ENCODE results near the gene PPIL1. TPM values are rescaled to one million over a fixed set of nuclear protein-coding genes. Genes with fewer than 3 reads are reported as not detected.
A peak's percentile ranks its signal among the peaks of the same experiment; 100 is the strongest.

PPIL1 gene
- total and polyA plus RNA-seq, 2 of the 13 experiments (the other 11 are each of a cell fraction or from before 2014, with no cell fraction given): 74.2 to 144 TPM

DNA sequence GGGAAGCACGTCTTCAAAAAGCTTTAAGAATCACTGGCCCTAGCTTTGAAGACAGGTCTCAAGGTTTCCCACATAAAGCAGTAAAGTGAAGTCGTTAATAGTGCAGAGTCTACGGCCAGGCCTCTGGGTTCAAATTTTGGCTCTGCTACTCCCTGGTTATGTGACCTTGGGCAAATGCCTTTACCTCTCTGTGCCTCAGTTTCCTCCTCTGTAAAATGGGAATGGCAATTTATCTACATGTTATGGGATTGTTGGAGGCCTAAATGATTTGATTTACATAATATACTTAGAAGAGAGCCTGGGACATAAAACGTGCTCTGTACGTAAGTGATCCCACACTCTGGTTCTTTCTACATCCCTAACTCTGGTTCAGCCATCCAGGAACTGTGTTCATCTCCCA lies 67.5 kb downstream of the PPIL1 start:
- no peak overlapping the region for H3K27ac ChIP-seq (ENCODE audit: extremely low read length, insufficient read depth, low read length)
- H3K36me3 ChIP-seq (replicated peaks in 1 of 2; ENCODE audit: control insufficient read depth in 1 of 2, insufficient read depth in 2 of 2, low read length in 2 of 2): no peaks in the 10 kb centered on the region
- in situ Hi-C loops (cut with HindIII; ENCODE audit: extremely low pct_ligation_motif_present, low pct_unique_long_range_greater_than_20kb): no loop called here
- 29% methylated on average over 5 of the region's 5 CpGs for WGBS (ENCODE audit: low lambda C conversion rate)
- H3K4me2 ChIP-seq (ENCODE audit: low read depth, low read length): 0 out of 2 replicates have a peak overlapping the region, but pooled peaks have one; percentile 52
- CTCF ChIA-PET (ENCODE audit: low intra/inter-chr PET ratio, low total read pairs): no interaction called here
- intact Hi-C loops (cut with micrococcal nuclease; ENCODE audit: unreplicated experiment): no loop called here
- POLR2A ChIA-PET: no interaction called here
- no peaks in the 10 kb centered on the region for H3K9me3 ChIP-seq (ENCODE audit: low read length)
- ATAC-seq (no peak), FAIRE-seq (peak; percentile 28), DNase-seq (ENCODE audit: low spot score) (no peak)
- TF ChIP-seq ZNF629 (CRISPR knock-in tag; conservative IDR thresholded peaks at IDR 0.05) (peak; percentile 45), ZNF550 (CRISPR knock-in tag; IDR thresholded peaks at IDR 0.05; ENCODE audit: borderline replicate concordance) (no peak)
- H3K79me2 ChIP-seq (ENCODE audit: insufficient read depth, low read length): no peaks in the 10 kb centered on the region
- no peaks in the 10 kb centered on the region for H4K20me1 ChIP-seq (ENCODE audit: insufficient read depth, low read length)
- H3K4me1 ChIP-seq (ENCODE audit: insufficient read depth, low read length): peaks cover 32% of the 10 kb centered on the region
- no peak overlapping the region for H2AFZ ChIP-seq (ENCODE audit: low read length)
- peaks cover 4 to 44% of the 10 kb centered on the region in 2 experiments; a peak in 4 of 5 replicates for H3K27me3 ChIP-seq (ENCODE audit: control insufficient read depth in 1 of 2, insufficient read depth in 2 of 2, low read length in 2 of 2)
- H3K9ac ChIP-seq (ENCODE audit: insufficient read depth, low read depth, low read length): no peak overlapping the region
- BruUV-seq (replicated peaks): no TSS peak
- H3K4me3 ChIP-seq (replicated peaks in 1 of 3; ENCODE audit: insufficient read depth in 1 of 3, low read depth in 2 of 3, low read length in 3 of 3): no peak overlapping the region

DNA sequence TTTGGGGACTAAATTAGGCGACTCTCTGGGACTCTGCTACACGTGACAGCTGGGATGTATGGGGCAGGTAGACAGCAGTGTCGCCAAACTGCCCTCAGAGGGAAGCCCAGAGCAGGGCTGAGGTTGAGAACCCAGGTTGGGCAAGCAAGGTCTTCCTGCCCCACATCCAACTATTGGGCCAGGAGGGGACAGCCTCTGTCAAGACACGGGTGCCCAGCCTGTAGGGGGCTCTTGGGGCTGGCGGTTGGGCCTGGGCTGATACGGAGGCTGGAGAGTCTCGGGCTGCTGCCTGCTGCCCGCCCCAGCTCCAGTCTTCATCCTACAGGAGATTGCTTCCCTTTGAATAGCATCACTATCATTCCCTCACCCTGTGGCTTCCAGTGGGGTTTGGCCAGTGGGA lies 68.7 kb downstream of the PPIL1 start:
- Histone ChIP-seq H3K79me2 (ENCODE audit: insufficient read depth, low read length) (no peaks in the 10 kb centered on the region), H3K27me3 (ENCODE audit: control insufficient read depth in 1 of 2, insufficient read depth in 2 of 2, low read length in 2 of 2) (peaks cover 3 to 39% of the 10 kb centered on the region in 2 experiments; a peak in 4 of 5 replicates), H3K36me3 (replicated peaks in 1 of 2; ENCODE audit: control insufficient read depth in 1 of 2, insufficient read depth in 2 of 2, low read length in 2 of 2) (no peaks in the 10 kb centered on the region), H3K4me3 (replicated peaks in 1 of 3; ENCODE audit: insufficient read depth in 1 of 3, low read depth in 2 of 3, low read length in 3 of 3) (no peak overlapping the region), H3K9me3 (ENCODE audit: low read length) (no peaks in the 10 kb centered on the region), H3K9ac (ENCODE audit: insufficient read depth, low read depth, low read length) (no peak overlapping the region), H4K20me1 (ENCODE audit: insufficient read depth, low read length) (no peaks in the 10 kb centered on the region), H2AFZ (ENCODE audit: low read length) (no peak overlapping the region), H3K4me1 (ENCODE audit: insufficient read depth, low read length) (peaks cover 20% of the 10 kb centered on the region), H3K27ac (ENCODE audit: extremely low read length, insufficient read depth, low read length) (no peak overlapping the region), H3K4me2 (ENCODE audit: low read depth, low read length) (no peak overlapping the region)
- ATAC-seq (peak; percentile 71), DNase-seq (ENCODE audit: low spot score) (no peak), FAIRE-seq (no peak)
- WGBS (ENCODE audit: low lambda C conversion rate): 14% methylated on average over 7 of the region's 8 CpGs
- BruUV-seq (replicated peaks): no TSS peak
- in situ Hi-C loops (cut with HindIII; ENCODE audit: extremely low pct_ligation_motif_present, low pct_unique_long_range_greater_than_20kb): no loop called here
- ChIA-PET POLR2A (no interaction called here), CTCF (ENCODE audit: low intra/inter-chr PET ratio, low total read pairs) (interaction anchor here (1.4 kb wide), 1 partner anchor 46 kb away, joined by 8 read pairs; no protein-coding TSS in a partner anchor)
- intact Hi-C loops (cut with micrococcal nuclease; ENCODE audit: unreplicated experiment): no loop called here
- TF ChIP-seq RAD21 (CRISPR knock-in tag; IDR thresholded peaks at IDR 0.05) (0 out of 2 replicates have a peak, but pooled peaks have one; percentile 37), ZNF782 (CRISPR knock-in tag; IDR thresholded peaks at IDR 0.05; ENCODE audit: borderline replicate concordance) (no peak), STAG1 (CRISPR knock-in tag; IDR thresholded peaks at IDR 0.05) (peak; percentile 52), XRCC5 (optimal IDR thresholded peaks at IDR 0.05; ENCODE audit: low read length) (peak; percentile 25)
- TF ChIP-seq, protein P1, sequence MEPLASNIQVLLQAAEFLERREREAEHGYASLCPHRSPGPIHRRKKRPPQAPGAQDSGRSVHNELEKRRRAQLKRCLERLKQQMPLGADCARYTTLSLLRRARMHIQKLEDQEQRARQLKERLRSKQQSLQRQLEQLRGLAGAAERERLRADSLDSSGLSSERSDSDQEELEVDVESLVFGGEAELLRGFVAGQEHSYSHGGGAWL (CRISPR knock-in tag; IDR thresholded peaks at IDR 0.05): no peak
- TF ChIP-seq, protein P2, sequence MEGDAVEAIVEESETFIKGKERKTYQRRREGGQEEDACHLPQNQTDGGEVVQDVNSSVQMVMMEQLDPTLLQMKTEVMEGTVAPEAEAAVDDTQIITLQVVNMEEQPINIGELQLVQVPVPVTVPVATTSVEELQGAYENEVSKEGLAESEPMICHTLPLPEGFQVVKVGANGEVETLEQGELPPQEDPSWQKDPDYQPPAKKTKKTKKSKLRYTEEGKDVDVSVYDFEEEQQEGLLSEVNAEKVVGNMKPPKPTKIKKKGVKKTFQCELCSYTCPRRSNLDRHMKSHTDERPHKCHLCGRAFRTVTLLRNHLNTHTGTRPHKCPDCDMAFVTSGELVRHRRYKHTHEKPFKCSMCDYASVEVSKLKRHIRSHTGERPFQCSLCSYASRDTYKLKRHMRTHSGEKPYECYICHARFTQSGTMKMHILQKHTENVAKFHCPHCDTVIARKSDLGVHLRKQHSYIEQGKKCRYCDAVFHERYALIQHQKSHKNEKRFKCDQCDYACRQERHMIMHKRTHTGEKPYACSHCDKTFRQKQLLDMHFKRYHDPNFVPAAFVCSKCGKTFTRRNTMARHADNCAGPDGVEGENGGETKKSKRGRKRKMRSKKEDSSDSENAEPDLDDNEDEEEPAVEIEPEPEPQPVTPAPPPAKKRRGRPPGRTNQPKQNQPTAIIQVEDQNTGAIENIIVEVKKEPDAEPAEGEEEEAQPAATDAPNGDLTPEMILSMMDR (CRISPR knock-in tag; IDR thresholded peaks at IDR 0.05): peak; percentile 49
- TF ChIP-seq, protein P3, sequence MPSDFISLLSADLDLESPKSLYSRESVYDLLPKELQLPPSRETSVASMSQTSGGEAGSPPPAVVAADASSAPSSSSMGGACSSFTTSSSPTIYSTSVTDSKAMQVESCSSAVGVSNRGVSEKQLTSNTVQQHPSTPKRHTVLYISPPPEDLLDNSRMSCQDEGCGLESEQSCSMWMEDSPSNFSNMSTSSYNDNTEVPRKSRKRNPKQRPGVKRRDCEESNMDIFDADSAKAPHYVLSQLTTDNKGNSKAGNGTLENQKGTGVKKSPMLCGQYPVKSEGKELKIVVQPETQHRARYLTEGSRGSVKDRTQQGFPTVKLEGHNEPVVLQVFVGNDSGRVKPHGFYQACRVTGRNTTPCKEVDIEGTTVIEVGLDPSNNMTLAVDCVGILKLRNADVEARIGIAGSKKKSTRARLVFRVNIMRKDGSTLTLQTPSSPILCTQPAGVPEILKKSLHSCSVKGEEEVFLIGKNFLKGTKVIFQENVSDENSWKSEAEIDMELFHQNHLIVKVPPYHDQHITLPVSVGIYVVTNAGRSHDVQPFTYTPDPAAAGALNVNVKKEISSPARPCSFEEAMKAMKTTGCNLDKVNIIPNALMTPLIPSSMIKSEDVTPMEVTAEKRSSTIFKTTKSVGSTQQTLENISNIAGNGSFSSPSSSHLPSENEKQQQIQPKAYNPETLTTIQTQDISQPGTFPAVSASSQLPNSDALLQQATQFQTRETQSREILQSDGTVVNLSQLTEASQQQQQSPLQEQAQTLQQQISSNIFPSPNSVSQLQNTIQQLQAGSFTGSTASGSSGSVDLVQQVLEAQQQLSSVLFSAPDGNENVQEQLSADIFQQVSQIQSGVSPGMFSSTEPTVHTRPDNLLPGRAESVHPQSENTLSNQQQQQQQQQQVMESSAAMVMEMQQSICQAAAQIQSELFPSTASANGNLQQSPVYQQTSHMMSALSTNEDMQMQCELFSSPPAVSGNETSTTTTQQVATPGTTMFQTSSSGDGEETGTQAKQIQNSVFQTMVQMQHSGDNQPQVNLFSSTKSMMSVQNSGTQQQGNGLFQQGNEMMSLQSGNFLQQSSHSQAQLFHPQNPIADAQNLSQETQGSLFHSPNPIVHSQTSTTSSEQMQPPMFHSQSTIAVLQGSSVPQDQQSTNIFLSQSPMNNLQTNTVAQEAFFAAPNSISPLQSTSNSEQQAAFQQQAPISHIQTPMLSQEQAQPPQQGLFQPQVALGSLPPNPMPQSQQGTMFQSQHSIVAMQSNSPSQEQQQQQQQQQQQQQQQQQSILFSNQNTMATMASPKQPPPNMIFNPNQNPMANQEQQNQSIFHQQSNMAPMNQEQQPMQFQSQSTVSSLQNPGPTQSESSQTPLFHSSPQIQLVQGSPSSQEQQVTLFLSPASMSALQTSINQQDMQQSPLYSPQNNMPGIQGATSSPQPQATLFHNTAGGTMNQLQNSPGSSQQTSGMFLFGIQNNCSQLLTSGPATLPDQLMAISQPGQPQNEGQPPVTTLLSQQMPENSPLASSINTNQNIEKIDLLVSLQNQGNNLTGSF (CRISPR knock-in tag; IDR thresholded peaks at IDR 0.05): no peak

All from HepG2 (cell line).